HG03565 (cell line): ENCODE results near the gene JAG1.

Source experiments
- ATAC-seq: cut with Tn5 transposase; IDR thresholded peaks from one replicate; pipeline ENCODE4 v1.9.1; 2021; ENCODE audit warnings: mild to moderate bottlenecking, moderate library complexity; ENCODE audit not compliant: unreplicated experiment

The JAG1 gene

DNA sequence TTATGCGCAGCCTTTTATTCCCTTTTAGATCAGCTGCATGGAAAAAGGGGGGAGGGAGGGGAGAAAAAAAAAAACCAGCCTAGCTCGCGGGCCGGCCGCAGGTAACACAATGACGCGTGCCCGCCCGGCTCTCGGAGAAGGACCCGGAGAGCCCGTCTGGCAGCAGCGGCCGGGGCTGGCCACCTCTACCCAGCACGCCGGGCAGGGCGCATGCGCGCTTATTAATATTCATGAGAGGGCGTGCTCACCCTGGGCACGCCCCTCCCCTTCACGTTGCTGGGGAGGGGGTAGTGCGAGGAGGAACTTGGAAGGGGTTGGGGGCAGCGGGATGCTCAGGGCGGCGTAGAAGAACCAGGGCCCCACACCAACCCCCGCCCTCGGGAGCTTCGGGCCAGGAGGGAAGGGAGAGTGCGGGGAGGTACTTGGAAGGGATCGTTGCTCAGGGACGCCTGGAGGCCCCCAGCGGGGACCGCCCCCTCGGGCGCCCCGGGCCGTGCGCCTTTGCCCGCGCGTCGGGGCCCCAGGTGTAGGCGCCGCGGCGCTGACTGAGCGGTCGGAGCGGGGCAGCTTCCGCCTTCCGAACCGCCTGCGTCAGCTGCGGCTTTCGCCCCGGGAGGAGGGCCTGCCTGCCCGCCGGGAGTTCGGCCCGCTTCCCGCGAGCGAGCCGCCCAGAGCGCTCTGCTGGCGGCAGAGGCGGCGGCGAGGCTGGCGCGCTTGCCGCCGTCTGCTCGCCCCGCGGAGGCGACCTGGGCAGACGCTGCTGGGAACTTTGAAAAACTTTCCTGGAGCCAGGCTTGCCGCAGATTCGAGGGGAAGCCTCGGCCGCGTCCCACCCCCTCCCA is at the start of gene JAG1:
Gene JAG1, minus strand, starts transcription at position 158 of the 842 bp plus-strand sequence. CDS start 469 bp downstream, outside the sequence.
- peak; percentile 39 for ATAC-seq

DNA sequence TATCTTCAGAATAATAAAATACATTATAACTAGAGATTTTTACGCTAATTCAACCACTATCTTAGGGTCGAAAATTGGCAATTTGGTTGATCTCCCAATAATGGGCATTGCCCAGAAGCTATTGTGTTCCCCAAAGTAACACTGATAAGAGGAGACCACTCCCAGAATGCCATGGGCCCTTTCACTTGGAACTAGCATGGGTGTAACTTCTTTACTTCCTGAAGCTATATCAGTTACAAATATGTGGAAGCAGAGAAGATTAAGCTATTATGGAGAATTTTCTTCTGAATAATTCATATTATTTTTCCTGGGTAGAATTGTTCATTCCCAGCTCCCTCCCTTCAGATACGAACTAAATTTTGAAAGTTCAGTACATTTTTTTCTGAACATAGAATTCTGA is 48.2 kb upstream of the JAG1 start:
- no peak for ATAC-seq

GRCh38 chr20:10721137-10721896 is 47.5 kb upstream of the JAG1 start:
- ATAC-seq: no peak

DNA sequence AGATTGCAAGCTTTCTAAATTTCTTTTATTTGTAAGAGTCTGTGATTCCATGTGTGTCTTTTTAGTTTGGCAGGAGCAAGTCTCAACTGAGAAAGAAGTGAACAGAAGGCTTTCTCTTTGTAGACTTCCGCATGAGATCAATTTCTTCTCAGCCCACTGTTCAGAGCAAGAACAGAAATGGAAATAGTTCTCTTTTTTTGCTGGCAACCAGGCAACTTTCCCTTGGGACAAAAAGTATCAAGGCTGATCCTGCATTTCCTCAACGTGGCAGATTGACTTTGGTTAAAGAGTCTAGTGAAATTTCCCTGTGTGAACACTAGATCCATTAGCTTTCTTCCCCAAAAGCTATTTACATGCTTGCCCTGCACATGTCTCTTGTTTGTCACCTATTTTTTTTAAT is 46.8 kb upstream of the JAG1 start:
- ATAC-seq: no peak

DNA sequence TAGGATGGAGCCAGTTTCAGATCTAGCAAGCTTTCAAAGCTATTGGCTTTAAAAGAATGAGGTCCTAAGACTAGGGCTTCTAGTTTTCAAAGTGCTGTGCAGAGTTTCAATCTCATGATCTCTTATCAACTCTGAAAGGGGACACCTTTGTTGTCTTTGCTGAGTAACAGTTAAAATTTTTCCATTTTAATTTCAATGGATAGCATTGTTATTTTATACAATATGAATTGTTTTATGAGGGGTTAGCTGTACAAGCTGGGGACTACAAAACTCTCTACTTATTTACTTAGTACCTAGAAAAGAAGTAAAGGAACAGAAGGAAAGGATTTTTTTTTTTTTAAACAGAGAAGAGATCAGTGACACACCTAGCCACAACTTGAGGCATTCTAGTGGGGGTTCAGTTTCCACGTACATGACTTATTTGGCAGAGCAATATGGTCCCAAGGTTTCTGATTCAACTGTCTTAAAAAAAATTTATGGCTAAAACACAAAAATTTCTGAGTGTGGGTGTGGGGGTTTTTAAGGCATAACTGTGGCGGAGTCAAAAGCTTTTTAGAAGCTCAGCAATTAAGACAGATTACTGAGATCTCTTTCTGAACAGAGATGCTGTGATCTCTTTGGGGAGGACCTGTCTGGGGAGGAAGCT is 46.1 kb upstream of the JAG1 start:
- ATAC-seq: no peak

GRCh38 chr20:10718661-10719060 is 44.9 kb upstream of the JAG1 start:
- no peak for ATAC-seq

DNA sequence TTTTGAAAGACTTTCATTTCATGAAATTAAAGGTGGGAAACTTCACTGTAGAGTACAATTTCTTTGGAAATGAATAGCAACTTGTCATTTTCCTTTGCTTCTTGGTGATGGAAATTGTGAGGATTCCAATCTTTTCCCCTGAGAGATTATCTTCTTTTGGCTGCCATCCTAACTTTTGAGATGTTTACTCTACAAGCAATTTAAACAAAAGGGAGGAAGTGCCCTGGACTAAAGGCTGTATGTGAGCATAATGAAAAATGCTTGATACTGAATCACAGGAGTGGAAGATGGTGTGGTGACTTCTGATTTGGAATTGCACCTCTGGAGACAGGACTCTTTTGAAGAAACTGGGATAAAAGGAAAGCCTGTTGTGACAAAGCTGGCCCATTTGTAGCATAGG is 43.1 kb upstream of the JAG1 start:
- no peak for ATAC-seq

- ATAC-seq: no peak
Observed at GRCh38 chr20:10715035-10715434, 41.2 kb upstream of the JAG1 start.

DNA sequence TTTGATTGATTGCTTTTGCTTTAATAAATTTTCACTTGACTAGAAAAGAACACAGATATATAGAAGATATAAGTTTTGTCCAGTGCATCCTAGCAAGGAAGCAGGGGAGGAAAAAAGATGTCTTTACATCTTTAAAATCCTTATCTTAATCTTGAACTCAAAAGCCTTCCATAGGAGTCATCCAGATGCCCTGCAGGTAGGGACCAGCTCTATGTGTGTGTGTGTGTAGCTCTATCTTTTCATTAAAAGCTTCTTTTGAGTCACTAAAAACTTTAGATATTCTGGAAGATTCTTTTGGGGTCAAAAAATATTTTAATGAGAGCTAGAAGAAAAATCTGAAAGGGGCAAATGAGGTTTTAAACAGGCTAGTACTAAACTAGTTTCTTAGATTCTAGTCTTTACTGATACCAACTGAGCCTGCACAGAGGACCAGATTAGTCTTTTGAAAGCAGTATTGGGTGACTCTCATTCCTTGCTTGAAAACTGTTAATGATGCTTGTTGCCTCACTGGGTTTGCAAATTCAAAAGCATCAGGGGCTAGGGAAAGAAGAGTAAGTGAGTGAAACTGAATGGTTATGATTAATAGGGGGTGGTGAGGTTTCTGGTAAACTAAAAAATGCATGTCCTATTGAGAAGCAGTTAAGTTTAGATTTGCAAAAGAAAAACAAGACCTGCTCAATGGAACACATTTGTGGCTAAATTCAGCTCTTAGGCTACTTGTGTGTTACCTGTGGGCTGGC is 40.6 kb upstream of the JAG1 start:
- ATAC-seq: no peak

GRCh38 chr20:10713161-10713560 is 39.4 kb upstream of the JAG1 start:
- ATAC-seq: no peak

GRCh38 chr20:10711903-10712451 is 38.2 kb upstream of the JAG1 start:
- ATAC-seq: no peak

GRCh38 chr20:10710991-10711775 is 37.4 kb upstream of the JAG1 start:
- no peak for ATAC-seq

DNA sequence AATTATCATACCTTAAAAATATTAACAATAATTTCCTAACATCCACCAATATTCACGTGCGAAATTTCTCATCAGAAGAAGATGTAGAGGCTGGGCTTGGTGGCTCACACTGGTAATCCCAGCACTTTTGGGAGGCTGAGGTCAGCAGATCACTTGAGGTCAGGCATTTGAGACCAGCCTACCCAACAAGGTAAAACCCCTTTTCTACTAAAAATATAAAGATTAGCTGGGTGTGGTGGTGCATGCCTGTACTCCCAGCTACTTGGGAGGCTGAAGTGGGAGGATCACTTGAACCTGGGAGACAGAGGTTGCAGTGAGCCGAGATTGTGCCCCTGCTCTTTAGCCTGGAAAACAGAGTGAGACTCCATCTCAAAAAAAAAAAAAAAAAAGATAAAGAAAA is 36.1 kb upstream of the JAG1 start:
- ATAC-seq: no peak

GRCh38 chr20:10708351-10709185 is 34.8 kb upstream of the JAG1 start:
- no peak for ATAC-seq

DNA sequence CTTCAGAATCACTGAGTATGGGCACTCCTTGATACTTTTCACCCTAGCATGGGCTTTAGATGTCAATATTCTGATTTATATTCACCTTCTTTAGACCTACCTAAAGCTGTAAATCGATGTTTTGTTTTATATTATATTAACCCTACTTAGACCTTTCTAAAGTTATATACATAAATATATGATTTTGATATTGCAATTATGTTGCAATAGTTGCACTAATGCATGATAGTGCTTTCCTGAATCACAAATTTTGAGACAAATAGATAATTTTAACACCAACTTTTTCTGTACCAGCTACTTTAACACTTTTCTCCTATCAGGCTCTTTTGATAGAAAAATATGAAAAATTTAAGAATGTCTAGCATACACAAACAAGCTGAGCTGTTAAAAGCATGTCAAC is 34.0 kb upstream of the JAG1 start:
- no peak for ATAC-seq

- no peak for ATAC-seq
Observed at GRCh38 chr20:10707068-10707467, 33.3 kb upstream of the JAG1 start.

DNA sequence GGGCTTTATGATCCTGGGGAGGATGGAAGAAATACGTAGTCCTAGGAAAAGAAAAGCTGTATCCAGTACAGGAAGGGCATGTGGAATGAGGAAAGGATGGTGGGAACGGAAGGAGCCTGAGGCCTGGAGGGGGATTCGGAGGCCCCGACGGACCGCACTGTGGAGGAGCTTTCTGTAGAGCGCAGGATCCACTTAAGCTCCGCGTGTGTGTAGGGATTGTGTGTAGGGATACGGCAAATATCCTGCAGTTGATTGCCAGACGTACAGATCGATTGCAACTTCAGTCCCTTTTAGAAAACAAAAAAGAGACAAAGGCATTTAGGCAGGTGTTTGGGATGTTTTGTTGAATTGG is 32.6 kb upstream of the JAG1 start:
- no peak for ATAC-seq

DNA sequence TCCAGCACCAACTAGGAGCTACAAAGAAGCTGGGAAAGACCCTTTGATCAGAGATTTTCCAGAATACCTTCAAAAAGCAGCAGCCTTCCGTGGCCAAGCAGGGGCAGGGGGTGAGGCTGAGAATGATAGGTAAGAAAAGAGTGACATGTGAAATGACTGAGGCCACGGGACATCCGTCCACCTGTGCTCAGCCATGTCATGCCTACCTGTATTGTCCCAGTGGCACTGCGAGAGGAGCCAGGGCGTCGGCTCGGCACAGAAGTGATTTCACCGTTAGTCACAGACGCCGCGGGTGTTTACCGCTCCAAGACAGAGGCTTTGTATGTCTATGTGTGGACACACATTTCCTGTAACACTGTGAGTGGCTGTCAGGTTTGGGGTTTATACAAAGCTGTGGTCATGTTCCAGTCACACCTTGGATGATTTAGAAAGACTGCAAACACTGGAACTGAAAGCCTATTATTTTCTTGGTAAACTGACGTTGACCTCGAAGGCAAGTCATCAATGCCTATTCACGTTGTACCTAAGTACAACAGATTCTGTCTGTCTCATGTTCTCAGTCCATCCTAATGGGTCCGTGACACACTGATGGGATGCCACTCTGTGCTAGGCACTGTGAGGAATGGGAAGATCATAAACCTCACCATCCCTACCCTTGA is 32.1 kb upstream of the JAG1 start:
- no peak for ATAC-seq

GRCh38 chr20:10701607-10702006 is 27.8 kb upstream of the JAG1 start:
- ATAC-seq: no peak
